Measurements from ENCODE around the gene DNAJC7. TPM values are rescaled to one million over a fixed set of nuclear protein-coding genes. Genes with fewer than 3 reads are reported as not detected.

The DNAJC7 gene
- total and polyA plus RNA-seq, 7 donors = 46.7 to 91.6 (median 57.1) TPM

DNA sequence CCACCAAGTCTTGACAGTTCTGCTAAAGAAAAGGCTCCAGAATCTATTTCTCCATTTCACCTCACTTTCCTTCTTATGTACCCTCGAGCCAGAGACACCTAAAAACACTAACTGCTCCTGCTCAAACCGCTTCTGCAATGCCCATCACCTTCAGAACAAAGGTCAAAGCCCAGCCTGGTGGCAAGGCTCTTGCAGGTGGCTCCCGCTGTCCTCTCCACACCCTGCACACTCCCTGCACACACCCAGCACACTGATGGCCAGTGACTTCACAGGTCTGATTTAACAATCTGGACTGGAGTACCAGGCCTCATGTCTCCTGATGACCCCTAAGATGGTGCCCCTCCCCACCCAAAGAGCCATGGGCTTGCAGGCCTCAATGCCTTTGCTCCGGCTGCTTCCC lies 43.0 kb upstream of the DNAJC7 start:
- no peak for TF ChIP-seq POLR2A (IDR thresholded peaks at IDR 0.05)
- TF ChIP-seq EP300 (IDR thresholded peaks at IDR 0.05) = no peak
- TF ChIP-seq, protein P1, sequence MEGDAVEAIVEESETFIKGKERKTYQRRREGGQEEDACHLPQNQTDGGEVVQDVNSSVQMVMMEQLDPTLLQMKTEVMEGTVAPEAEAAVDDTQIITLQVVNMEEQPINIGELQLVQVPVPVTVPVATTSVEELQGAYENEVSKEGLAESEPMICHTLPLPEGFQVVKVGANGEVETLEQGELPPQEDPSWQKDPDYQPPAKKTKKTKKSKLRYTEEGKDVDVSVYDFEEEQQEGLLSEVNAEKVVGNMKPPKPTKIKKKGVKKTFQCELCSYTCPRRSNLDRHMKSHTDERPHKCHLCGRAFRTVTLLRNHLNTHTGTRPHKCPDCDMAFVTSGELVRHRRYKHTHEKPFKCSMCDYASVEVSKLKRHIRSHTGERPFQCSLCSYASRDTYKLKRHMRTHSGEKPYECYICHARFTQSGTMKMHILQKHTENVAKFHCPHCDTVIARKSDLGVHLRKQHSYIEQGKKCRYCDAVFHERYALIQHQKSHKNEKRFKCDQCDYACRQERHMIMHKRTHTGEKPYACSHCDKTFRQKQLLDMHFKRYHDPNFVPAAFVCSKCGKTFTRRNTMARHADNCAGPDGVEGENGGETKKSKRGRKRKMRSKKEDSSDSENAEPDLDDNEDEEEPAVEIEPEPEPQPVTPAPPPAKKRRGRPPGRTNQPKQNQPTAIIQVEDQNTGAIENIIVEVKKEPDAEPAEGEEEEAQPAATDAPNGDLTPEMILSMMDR (IDR thresholded peaks at IDR 0.05) = no peak
- no peak for TF ChIP-seq POLR2AphosphoS5 (IDR thresholded peaks at IDR 0.05)
- no peak overlapping the region for H3K4me3 ChIP-seq
- H3K27ac ChIP-seq = no peak overlapping the region
- H3K36me3 ChIP-seq = no peaks in the 10 kb centered on the region
- peaks cover 0 to 20% (median 0%) of the 10 kb centered on the region in 3 donors for H3K27me3 ChIP-seq
- 39 to 71% methylated on average over 4 of the region's 4 CpGs for WGBS, 2 donors
- H3K4me1 ChIP-seq = no peaks in the 10 kb centered on the region
- no peak for DNase-seq
- H3K9me3 ChIP-seq = no peaks in the 10 kb centered on the region
- intact Hi-C loops (cut with DNase I) = no loop called here

DNA sequence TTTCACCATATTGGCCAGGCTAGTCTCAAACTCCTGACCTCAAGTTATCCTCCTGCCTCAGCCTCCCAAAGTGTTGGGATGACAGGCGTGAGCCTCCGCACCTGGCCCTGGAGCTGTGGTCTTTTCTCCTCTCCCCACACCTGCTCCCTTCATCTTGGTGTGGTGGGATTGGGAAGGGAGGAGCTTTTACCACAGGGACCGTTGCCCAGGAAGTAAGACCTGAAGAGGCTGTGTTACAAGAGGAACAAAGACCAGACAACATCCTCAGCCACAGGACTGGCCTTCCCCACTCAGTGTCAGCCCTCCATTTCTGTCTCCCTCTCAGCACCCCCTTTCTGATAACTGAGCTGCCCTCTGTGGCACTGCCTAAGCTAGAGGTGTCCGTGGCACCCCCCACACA lies 42.6 kb upstream of the DNAJC7 start:
- H3K9me3 ChIP-seq = no peaks in the 10 kb centered on the region
- 57 to 62% methylated on average over 4 of the region's 4 CpGs for WGBS, 2 donors
- H3K27ac ChIP-seq = no peak overlapping the region
- H3K27me3 ChIP-seq = peaks cover 0 to 24% (median 0%) of the 10 kb centered on the region in 3 donors
- no peak for DNase-seq
- TF ChIP-seq POLR2A (IDR thresholded peaks at IDR 0.05) (no peak), EP300 (IDR thresholded peaks at IDR 0.05) (no peak), POLR2AphosphoS5 (IDR thresholded peaks at IDR 0.05) (no peak)
- TF ChIP-seq, protein P1 (IDR thresholded peaks at IDR 0.05) = no peak
- H3K4me1 ChIP-seq = no peaks in the 10 kb centered on the region
- intact Hi-C loops (cut with DNase I) = no loop called here
- H3K4me3 ChIP-seq = no peak overlapping the region
- H3K36me3 ChIP-seq = no peaks in the 10 kb centered on the region

DNA sequence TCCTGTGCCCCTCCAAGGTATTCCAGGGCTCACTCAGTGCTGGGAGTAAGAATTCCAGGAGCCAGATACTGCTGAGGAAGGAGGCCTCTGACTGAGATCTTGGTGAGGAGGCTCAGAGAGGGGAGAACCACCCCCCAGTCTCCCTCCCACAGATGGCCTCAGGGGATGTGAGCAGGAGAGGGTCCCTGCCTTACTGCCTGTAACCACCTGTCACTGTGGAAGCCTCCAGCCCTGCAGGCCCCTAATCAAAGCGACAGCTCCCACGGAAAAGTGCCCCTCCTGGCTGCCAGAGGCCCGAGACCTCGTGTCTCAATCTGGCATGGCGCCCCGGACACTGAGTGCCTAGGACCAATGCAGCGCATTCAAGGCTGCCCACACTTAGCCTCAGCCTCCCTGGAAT lies 40.8 kb upstream of the DNAJC7 start:
- DNase-seq = no peak
- no peak overlapping the region for H3K27ac ChIP-seq
- H3K4me3 ChIP-seq = no peak overlapping the region
- intact Hi-C loops (cut with DNase I) = no loop called here
- no peaks in the 10 kb centered on the region for H3K4me1 ChIP-seq
- H3K9me3 ChIP-seq = no peaks in the 10 kb centered on the region
- H3K27me3 ChIP-seq = peaks cover 0 to 41% (median 8%) of the 10 kb centered on the region in 3 donors
- TF ChIP-seq POLR2AphosphoS5 (IDR thresholded peaks at IDR 0.05) (no peak), EP300 (IDR thresholded peaks at IDR 0.05) (no peak), POLR2A (IDR thresholded peaks at IDR 0.05) (no peak)
- TF ChIP-seq, protein P1 (IDR thresholded peaks at IDR 0.05) = no peak
- no peaks in the 10 kb centered on the region for H3K36me3 ChIP-seq
- 78 to 81% methylated on average over 7 of the region's 7 CpGs for WGBS, 2 donors

DNA sequence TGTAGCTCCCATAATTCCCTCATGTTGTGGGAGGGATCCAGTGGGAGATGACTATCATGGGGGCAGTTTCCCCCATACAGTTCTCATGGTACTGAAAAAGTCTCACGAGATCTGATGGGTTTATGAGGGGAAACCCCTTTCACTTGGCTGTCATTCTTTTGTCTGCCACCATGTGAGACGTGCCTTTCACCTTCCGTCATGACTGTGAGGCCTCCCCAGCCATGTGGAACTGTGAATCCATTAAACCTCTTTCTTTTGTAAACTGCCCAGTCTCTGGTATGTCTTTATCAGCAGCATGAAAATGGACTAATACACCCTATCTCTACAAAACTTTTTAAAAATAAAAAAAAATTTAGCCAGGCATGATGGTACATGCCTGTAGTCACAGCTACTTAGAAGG lies 39.4 kb upstream of the DNAJC7 start:
- Histone ChIP-seq H3K27ac (no peak overlapping the region), H3K4me3 (no peak overlapping the region), H3K36me3 (no peaks in the 10 kb centered on the region), H3K27me3 (peaks cover 0 to 54% (median 14%) of the 10 kb centered on the region in 3 donors), H3K4me1 (no peaks in the 10 kb centered on the region), H3K9me3 (no peaks in the 10 kb centered on the region)
- TF ChIP-seq POLR2AphosphoS5 (IDR thresholded peaks at IDR 0.05) = no peak
- TF ChIP-seq POLR2A (IDR thresholded peaks at IDR 0.05) = no peak
- no peak for TF ChIP-seq EP300 (IDR thresholded peaks at IDR 0.05)
- TF ChIP-seq, protein P1 (IDR thresholded peaks at IDR 0.05) = no peak
- DNase-seq = no peak
- WGBS, 2 donors = 71 to 77% methylated on average over 3 of the region's 3 CpGs
- intact Hi-C loops (cut with DNase I) = no loop called here

- Histone ChIP-seq H3K27ac (no peak overlapping the region), H3K4me3 (no peak overlapping the region), H3K27me3 (peaks cover 0 to 63% (median 14%) of the 10 kb centered on the region in 3 donors), H3K4me1 (peaks cover 0 to 7% (median 5%) of the 10 kb centered on the region in 4 donors), H3K36me3 (no peaks in the 10 kb centered on the region), H3K9me3 (no peaks in the 10 kb centered on the region)
- intact Hi-C loops (cut with DNase I) = no loop called here
- TF ChIP-seq POLR2AphosphoS5 (IDR thresholded peaks at IDR 0.05) (no peak), POLR2A (IDR thresholded peaks at IDR 0.05) (no peak), EP300 (IDR thresholded peaks at IDR 0.05) (no peak)
- TF ChIP-seq, protein P1 (IDR thresholded peaks at IDR 0.05) = no peak
- no peak for DNase-seq
- WGBS, 2 donors = 69 to 79% methylated on average over 6 of the region's 6 CpGs
Measured at GRCh38 chr17:42055496-42055895, 38.3 kb upstream of the DNAJC7 start.
